Left cardiac atrium (tissue), 4 donors: ENCODE results near the gene C8G. TPM values are rescaled to one million over a fixed set of nuclear protein-coding genes. Genes with fewer than 3 reads are reported as not detected.

Experiments used
- ATAC-seq, 2 donors: fragments of 200-7000 bp; cut with Tn5 transposase; one replicate each; pipeline ENCODE4 v1.9.1; 2020; ENCODE audit warnings: mild to moderate bottlenecking in 2 of 2, moderate library complexity in 2 of 2
- DNase-seq: peaks from one replicate; pipeline ENCODE4 v3.0.0-alpha.2; 2020
- intact Hi-C, 2 donors: fragments of 100-400 bp; cut with DNase I; formaldehyde crosslinking; loops; one replicate each; pipeline versions ENCODE4 v1.14.1 to v1.15.1; 2022 to 2023
- total RNA-seq, 2 donors: library from RNA; stranded (reverse); fragmentation: NEBNext Ultra II Directional; extraction: Animal tissue kit (Norgen Biotek cat#: 25700); gene quantifications; one replicate each; pipeline ENCODE4 v1.2.1, GENCODE V29; 2021
- donor health status: DM: no; HTN: yes; CAD: no.
- donor health status: DM: no; HTN: yes; CAD: no; lungs with severe emphysema.
- donor health status: DM: yes; HTN: yes; CAD: no.
- donor health status: Dilated cardiomyopathy.

Gene C8G
- total RNA-seq, 2 donors from 2014 or later, result 0.88 to 3.5 TPM

DNA sequence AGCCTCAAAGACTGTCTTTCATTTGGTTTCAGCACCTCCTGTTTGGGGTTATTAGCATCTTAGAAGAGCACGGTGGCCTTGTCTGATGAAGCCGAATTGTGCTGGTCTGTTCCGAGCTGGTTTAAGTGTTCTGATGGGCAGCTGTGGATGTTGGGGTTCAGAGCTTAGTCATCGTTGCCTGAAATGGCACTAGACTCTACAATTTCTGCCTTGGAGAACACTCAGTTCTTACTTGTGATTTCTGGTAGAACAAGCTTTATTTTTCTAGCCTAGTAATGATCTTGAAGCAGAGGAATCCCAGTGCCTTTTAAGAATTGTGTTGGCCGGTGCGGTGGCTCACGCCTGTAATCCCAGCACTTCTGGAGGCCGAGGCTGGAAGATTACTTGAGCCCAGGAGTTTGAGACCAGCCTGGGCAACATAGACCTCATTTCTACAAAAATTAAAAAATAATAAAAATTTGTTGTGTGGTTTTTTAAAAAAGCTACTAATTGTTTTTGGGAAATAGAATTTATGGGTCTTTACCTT is 8.3 kb upstream of the C8G start:
- intact Hi-C loops, result no loop called here
- no peak for DNase-seq

DNA sequence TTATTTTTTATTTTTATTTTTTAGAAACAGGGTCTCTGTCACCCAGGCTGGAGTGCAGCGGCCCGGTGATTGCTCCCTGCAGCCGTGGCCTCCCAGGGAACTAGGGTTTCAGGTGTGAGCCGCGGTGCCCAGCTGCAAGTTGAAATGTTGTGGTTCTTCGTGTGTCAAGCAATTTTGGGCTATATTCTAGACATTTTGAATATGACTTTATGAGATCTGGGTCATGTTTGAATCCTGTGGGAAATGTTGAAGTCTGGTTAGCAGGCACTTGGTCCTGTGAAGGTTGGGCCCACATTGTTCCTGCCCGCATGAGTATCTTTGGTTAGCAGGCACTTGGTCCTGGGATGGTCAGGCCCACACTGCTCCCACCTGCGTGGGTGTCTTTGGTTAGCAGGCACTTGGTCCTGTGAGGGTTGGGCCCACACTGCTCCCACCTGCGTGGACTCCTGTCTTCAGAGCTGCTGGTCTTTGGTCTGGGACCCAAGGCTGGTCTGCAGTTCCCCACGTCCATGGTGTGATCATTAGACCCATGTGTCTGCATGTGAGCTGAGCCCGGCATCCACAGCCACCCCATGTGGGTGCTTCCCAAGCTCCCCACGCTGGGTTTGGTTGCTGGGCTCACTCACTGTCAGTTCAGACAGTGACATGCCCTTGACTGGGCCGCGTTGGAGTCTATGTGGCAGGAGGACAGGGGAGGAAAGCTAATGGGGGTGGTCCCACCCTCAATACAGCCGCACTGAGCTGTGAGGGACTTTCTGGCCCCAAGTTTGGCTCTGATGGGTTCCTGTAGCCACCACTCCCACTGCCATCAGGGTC is 7.6 kb upstream of the C8G start:
- DNase-seq (peak; percentile 21), ATAC-seq (no peak)
- intact Hi-C loops, result no loop called here

More for the DNA sequence above, 8.3 kb upstream of the C8G start:
- no peak for ATAC-seq

DNA sequence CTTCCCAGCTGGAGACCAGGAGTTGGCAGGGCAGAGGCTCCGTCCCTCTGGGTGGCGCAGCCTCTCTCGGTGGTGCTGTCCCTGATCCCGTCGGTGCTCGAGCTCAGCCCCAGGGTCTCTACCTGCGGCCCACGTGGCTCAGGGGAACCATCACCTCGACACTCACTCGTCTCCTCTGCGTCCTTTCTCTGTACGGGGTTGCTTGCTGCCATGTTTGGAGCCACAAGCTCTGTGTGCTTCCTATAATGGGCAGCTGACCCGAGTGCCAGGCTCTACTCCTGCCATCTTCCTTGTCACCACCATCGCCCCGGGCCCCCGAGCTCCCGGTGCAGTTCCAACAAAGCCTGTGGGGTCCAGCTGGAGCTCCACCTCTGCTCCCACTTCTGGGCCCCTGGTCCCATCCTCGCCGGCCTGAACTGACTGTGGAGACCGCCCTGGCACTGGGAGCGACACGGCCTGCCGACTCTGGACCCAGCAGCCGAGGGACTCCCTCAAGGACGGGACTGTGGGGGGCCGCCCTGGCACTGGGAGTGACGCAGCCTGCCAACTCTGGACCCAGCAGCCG is 5.5 kb upstream of the C8G start:
- intact Hi-C loops, result no loop called here
- no peak for DNase-seq
- ATAC-seq, result no peak

DNA sequence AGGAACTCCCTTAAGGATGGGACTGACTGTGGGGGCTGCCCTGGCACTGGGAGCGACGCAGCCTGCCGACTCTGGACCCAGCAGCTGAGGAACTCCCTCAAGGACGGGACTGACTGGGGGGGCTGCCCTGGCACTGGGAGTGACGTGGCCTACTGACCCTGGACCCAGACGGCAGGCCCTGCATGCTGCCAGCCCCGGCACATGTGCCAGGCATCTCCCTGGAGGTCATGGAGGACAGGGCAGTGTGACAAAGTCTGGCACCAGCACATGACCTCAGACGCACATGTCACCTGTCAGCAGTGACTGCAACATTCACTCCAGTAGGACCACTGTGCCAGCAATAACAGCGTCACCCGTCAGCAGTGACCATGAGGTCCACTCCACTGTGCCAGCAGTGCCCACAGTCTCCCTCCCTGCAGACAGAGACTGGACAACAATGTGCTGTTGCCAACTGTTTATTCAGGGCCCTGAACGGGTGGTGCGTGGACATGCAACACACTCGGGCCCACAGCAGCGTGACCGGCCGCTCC is 5.0 kb upstream of the C8G start:
- DNase-seq (peak; percentile 81), ATAC-seq (peak; percentile 43 to 60)
- intact Hi-C loops, result loop anchor here in 1 of 2 donors (2.0 to 10.0 kb wide), 2 partner anchors 55 to 91 kb away; partner anchors contain the start of genes CLIC3, PAXX and PHPT1

DNA sequence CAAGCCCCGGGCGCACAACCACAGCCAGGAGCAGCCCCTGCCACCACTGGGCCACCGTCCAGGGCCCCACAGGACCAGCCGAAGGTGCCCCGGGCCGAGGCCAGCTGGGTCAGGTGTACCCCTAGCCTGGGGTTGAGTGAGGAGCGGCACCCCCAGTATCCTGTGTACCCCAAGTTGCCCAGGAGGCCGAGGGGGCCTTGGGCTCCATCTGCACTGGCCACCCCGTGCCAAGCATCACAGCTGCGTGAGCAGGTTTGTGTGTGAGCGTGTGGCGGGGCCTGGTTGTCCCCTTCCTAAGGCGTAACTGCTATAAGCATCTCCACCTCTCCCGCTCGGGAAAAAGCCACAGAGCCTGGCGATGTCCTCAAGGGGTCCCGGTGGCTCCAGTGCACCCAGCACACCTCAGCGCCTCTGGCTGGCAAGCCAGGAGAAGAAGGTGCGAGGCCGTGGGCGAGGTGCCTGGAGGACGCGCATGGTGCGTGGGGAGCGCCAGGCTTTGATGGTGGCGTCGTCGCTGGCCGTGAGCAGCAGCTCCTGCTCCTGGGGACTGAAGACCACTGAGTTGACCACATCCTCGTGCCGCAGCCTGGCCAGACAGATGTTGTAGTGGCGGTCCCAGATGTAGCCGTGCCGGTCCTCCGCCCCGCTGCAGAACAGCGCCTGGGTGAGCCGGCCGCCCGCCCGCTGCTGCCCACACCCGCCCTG is 4.4 kb upstream of the C8G start:
- intact Hi-C loops, result loop anchor here in 1 of 2 donors (2.0 to 10.0 kb wide), 2 partner anchors 54 to 92 kb away; partner anchors contain the start of genes CLIC3, PAXX and PHPT1
- ATAC-seq (no peak), DNase-seq (peak; percentile 21)

DNA sequence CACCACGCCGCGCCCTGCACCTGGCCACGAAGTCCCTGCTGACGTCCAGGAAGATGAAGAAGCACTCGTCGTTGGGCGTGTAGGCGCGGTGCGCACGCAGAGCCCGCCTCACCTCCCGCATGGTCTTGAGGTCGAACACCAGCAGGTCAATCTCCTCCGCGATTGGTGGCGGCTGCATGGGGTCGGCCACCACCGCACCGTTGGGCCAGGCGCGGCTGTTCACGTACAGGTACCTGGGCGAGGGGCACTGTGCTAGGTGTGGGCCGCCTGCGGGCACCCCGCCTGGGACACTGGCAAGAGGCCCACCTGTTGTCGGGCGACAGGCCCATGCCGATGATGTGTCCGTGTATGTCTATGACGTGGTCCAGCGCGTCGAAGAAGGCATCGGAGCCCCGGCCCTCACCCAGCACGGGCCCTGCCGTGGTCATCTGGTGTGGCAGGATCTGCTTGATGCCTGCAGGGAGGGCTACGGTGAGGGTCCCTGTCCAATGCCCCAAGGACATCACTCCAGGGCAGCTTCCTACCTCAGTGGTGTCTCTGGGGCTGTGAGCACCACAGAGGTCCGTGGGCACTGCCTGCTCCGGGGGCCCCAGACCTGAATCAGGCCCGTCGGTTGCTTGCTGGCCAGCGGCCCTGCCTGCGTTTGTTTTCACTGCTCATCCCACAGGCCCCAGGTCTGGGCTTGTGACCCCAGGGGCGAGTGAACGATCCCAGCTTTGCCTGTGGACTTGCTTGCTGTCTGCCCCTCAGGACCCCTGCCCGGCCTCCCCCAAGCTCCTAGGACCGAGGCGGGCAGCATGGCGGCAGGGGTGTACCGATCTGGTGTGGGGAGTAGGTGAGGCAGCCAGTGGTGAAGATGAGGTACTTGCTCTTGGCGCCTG is 3.6 kb upstream of the C8G start:
- DNase-seq (peak; percentile 27), ATAC-seq (no peak)
- intact Hi-C loops, result loop anchor here in 1 of 2 donors (2.0 to 10.0 kb wide), 2 partner anchors 53 to 93 kb away; partner anchors contain the start of genes CLIC3, PAXX and PHPT1

DNA sequence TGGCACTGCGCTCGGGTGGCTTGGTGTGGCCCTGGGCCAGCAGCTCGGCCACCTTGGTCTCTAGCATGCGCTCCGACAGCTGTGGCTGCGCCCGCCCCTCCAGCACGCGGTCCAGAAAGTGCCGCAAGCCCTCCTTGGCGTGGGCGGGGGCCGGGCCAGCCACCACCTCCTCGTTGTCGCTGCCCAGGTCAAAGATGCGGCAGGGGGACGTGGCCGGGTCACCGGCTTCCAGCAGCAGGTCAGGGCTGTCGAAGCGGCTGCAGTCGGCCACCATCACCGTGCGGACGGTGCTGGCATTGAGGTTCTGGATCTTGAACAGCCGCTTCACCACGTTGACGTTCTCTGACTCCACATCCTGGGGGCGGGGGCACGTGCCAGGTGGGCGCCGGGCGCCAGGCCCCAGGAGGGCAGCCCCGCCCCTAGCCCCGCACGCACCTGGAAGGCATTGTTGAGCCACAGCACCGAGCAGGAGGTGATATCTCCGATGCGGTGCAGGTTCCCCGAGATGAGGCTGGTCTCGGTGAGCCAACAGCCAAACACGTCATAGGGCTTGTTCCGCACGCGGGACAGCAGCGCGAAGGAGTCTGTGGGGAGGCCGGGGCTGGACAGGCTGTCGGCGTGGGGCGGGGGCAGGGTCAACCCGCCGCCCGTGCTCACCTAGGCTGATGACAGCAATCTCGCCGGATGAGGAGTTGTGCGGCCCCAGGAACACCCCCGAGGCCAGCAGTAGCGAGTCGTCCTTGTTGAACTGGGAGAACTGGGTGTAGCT is 2.7 kb upstream of the C8G start:
- ATAC-seq (no peak), DNase-seq (no peak)
- intact Hi-C loops, result loop anchor here in 1 of 2 donors (10.0 kb wide), 1 partner anchor 53 kb away; the partner anchor contains the start of genes CLIC3 and PAXX

DNA sequence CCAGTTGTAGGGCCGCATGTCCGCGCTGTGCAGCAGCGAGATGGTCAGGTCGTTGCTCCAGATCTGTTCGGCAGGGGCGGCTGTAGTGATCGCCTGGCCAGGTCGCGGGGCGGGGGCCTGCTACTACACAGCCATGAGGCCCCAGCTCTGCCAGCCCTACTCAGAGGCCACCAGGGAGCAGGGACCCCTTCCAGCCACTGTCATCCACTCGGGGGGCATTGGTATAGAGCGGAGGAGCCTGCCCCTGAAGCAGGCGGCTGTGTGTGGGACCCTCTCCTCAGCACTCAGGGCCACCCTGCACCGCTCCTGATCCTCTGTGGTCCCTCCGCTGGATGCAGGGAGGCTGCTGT is 2.2 kb upstream of the C8G start:
- intact Hi-C loops, result loop anchor here in 1 of 2 donors (10.0 kb wide), 1 partner anchor 52 kb away; the partner anchor contains the start of genes CLIC3 and PAXX
- DNase-seq, result no peak
- no peak for ATAC-seq

DNA sequence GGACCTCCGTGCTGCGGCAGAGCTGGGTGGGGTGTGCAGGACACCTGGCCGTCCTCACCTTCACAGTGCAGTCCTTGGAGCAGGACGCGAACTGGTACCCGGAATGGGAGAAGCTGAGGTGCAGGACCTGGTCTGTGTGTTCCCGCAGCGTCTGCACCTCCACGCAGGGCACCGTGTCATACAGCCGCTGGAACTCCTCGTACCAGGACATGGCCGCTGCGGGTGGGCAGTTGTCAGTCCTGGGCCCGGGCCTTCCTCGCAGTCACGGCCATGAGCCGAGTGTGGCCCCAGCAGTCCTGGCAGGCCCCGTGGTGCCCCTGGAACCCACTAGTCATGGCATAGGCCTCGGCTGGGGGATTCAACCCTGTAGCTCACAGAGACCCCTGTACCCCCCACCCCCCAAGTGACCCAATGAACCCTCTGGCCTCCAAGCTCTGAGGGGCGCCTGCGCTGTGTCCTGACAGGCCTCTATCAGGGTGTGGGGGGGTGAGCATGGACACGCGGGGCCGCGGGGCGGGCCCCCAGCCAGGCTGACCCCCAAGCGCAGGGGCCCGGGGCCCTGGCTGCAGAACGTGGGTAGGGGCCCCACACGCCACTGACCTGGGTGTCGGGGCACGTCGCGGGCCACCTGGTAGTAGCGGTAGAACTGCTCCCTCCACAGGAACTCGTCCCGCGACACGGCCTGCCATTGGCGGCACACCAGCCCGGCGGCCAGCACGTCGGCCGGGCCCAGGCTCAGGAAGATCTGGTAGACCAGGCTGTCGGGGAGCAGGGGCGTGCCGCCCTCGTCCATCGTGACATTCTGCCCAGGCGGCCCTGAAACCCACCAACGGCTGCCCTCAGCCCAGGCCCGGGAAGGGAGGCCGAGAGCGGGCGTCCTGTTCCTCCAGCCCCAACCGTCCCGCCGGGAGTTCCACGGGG is 1.5 kb upstream of the C8G start:
- ATAC-seq (peak; percentile 0 to 1), DNase-seq (no peak)
- intact Hi-C loops, result loop anchor here in 1 of 2 donors (10.0 kb wide), 1 partner anchor 51 kb away; the partner anchor contains the start of genes CLIC3 and PAXX

DNA sequence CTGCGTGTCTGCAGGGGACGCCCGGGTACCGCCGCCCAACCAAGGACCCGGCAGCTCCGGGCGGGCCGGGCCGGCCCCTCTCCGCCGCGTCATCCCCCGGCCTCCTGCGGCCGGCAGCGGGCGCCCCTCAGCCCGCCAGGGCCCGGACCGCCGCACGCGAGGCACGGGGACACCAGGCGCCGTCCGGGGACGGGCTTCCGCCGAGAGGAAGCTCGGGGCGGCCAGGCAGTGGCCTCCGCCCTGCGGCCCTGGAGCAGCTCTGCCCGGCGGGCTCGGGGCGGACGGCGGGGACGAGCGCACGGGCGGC is 878 bp upstream of the C8G start:
- intact Hi-C loops, result loop anchor here in 1 of 2 donors (10.0 kb wide), 1 partner anchor 51 kb away; the partner anchor contains the start of genes CLIC3 and PAXX
- ATAC-seq, result peak; percentile 22 to 44

DNA sequence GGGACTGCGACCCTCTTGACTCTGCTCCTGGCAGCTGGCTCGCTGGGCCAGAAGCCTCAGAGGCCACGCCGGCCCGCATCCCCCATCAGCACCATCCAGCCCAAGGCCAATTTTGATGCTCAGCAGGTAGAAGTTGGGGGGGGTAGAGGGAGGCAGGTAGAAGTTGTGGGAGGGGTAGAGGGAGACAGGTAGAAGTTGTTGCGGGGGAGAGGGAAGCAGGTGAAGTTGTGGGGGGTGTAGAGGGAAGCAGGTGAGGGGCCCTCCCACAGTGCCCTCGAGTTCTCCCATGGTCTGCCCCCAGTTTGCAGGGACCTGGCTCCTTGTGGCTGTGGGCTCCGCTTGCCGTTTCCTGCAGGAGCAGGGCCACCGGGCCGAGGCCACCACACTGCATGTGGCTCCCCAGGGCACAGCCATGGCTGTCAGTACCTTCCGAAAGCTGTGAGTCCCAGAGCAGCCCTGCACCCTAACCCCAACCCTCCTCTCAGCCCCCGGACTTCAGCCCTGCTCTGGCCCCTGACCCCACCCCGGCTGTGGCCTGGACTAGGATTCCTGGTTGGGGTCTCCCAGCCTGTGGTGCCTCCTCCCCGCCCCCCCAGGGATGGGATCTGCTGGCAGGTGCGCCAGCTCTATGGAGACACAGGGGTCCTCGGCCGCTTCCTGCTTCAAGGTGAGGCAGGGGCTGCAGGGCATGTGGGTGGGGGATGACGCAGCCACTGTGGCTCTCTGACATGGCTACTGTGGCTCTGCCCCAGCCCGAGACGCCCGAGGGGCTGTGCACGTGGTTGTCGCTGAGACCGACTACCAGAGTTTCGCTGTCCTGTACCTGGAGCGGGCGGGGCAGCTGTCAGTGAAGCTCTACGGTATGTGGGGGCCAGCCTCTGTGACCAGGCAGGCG is 537 bp downstream of the C8G start:
- DNase-seq (peak; percentile 29), ATAC-seq (no peak)
- intact Hi-C loops, result loop anchor here (5.0 to 10.0 kb wide), 2 partner anchors 49 to 87 kb away; partner anchors contain the start of genes CLIC3 (in 1 of the 2), FUT7 (in 1 of the 2) and PAXX (in 1 of the 2)

More for the DNA sequence above, 878 bp upstream of the C8G start:
- DNase-seq, result peak; percentile 68

DNA sequence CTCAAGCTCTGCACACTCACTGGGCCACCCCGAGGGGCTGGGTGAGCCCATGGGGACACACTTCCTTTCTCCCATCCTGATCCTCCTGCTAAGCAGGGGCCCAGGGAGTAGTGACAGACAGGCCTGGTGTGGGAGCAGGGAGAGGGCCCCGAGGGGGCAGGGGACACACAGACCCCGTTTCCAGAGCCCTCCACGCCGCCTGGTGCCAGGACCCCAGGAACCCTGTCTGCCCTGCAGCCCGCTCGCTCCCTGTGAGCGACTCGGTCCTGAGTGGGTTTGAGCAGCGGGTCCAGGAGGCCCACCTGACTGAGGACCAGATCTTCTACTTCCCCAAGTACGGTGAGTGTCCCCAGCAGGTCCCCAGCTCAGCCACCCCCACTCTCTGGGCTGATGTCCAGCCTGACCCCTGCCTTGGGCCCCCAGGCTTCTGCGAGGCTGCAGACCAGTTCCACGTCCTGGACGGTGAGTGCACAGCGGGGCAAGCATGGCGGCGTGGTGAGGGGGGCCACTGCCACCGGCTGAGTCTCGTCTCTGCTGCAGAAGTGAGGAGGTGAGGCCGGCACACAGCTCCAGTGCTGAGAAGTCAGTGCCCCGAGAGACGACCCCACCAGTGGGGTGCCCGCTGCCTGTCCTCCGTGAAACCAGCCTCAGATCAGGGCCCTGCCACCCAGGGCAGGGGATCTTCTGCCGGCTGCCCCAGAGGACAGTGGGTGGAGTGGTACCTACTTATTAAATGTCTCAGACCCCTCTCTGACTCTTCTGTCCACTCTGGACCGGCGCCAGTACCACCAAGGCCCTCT is 1.4 kb downstream of the C8G start:
- intact Hi-C loops, result loop anchor here (5.0 to 10.0 kb wide), 2 partner anchors 48 to 86 kb away; partner anchors contain the start of genes CLIC3 (in 1 of the 2), FUT7 (in 1 of the 2) and PAXX (in 1 of the 2)
- ATAC-seq, result no peak
- peak; percentile 40 for DNase-seq

DNA sequence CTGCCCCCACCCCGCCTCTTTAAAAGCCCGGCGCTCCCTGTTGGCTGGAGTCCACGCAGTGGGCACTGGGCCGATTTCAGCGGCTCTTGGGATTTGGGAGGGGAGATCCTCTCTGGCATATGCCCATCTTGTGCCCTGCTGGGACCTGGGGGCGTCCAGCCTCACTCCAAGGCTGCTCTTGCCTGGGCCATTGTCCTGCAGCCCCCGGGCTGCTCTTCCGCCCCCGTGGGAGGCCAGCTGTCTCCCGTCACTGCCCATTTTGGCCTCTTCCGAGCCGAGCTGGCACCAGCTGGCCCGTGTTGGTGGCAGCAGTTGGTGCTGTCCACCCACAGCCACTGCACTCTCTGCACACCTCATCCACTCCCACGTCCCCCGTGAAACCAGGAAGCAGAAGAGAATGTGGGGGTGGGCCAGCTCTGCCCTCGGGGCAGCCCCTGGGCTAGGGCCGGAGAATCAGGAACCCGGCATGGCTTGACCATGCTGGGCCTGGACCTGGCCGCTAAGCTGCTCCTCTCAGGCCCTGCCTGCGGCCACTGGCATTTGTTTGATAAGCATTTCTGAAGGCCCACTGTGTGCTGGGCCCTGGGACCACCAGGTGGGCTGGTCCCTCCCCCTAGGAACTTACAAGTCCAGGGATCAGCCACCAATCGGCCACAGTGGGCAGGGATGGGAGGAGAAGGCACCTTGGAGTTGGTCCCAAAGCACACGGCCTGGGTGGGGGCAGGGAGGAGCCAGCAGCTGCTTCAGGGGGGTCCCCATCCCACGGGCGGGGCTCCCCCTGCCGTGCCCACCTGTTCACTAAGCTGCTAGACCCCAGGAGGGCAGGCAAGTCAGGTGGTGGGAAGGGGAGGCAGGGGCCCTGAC is 2.2 kb downstream of the C8G start:
- intact Hi-C loops, result loop anchor here (5.0 to 10.0 kb wide), 2 partner anchors 48 to 85 kb away; partner anchors contain the start of genes CLIC3 (in 1 of the 2), FUT7 (in 1 of the 2) and PAXX (in 1 of the 2)
- DNase-seq (peak; percentile 37), ATAC-seq (no peak)
